ENCODE data around the gene TMEM270.

- no peak for TF ChIP-seq POLR2A (IDR thresholded peaks at IDR 0.05; ENCODE audit: low read depth, low read length)
- no peak for TF ChIP-seq CTCF (conservative IDR thresholded peaks at IDR 0.05; ENCODE audit: low read depth, low read length)
- TF ChIP-seq RFX5 (IDR thresholded peaks at IDR 0.05; ENCODE audit: low read depth, low read length): no peak
- TF ChIP-seq NFE2L2 (IDR thresholded peaks at IDR 0.05; ENCODE audit: low read depth, low read length): no peak
- no peak for TF ChIP-seq RAD21 (IDR thresholded peaks at IDR 0.05; ENCODE audit: low read length)
- no peak for TF ChIP-seq FOS (IDR thresholded peaks at IDR 0.05; ENCODE audit: low read depth, low read length)
- no peak for TF ChIP-seq BHLHE40 (IDR thresholded peaks at IDR 0.05; ENCODE audit: low read depth, low read length)
- TF ChIP-seq, protein P1, sequence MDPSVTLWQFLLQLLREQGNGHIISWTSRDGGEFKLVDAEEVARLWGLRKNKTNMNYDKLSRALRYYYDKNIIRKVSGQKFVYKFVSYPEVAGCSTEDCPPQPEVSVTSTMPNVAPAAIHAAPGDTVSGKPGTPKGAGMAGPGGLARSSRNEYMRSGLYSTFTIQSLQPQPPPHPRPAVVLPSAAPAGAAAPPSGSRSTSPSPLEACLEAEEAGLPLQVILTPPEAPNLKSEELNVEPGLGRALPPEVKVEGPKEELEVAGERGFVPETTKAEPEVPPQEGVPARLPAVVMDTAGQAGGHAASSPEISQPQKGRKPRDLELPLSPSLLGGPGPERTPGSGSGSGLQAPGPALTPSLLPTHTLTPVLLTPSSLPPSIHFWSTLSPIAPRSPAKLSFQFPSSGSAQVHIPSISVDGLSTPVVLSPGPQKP (IDR thresholded peaks at IDR 0.05; ENCODE audit: borderline replicate concordance, low read depth, low read length): no peak
- no peak for TF ChIP-seq SMC3 (IDR thresholded peaks at IDR 0.05; ENCODE audit: low read depth, low read length)
- no peak for TF ChIP-seq MXI1 (IDR thresholded peaks at IDR 0.05; ENCODE audit: borderline replicate concordance, low read depth, low read length)
- TF ChIP-seq, protein P2, sequence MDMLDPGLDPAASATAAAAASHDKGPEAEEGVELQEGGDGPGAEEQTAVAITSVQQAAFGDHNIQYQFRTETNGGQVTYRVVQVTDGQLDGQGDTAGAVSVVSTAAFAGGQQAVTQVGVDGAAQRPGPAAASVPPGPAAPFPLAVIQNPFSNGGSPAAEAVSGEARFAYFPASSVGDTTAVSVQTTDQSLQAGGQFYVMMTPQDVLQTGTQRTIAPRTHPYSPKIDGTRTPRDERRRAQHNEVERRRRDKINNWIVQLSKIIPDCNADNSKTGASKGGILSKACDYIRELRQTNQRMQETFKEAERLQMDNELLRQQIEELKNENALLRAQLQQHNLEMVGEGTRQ (IDR thresholded peaks at IDR 0.05; ENCODE audit: low read depth, low read length): no peak
- no peak for TF ChIP-seq RCOR1 (IDR thresholded peaks at IDR 0.05; ENCODE audit: insufficient replicate concordance, low read length)
- TF ChIP-seq MAZ (IDR thresholded peaks at IDR 0.05; ENCODE audit: borderline replicate concordance, low read depth, low read length): no peak
- TF ChIP-seq MAFK (IDR thresholded peaks at IDR 0.05; ENCODE audit: low read depth, low read length): no peak
Measured at GRCh38 chr7:73885433-73885974, 24.5 kb downstream of the TMEM270 start.
